ENCODE measurements around the gene ZNF784. TPM values are rescaled to one million over a fixed set of nuclear protein-coding genes. Genes with fewer than 3 reads are reported as not detected.

The ZNF784 gene
- total RNA-seq, 1 donor from 2014 or later: 12.4 TPM

DNA sequence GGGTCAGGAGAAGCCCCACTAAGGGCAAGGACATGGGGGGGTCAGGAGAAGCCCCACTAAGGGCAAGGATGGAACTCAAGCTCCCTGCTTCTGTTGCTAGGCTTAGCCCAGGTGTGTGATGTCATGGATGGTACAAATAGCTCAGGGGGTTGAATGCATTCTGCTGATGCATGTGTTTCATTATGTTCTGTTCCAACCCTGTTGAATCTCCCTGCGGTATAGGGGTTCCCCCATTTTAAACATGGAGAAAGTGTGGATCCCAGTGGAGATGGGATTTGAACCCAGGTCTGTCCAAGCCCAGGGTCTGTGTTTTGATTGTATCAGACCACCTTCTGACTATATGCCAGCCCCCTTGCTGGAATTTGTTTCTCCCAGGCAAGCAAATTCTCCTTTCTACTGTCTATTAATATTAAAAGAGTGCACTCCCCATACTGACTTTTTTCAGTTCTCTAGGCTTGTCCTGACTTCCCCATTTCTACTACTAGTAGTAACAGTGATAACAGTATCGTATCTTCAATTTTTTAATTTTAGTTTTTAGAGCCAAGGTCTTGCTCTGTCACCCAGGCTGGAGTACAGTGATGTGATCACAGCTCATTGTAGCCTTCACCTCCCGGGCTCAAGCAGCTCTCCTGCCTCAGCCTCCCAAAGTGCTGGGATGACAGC is 12.3 kb downstream of the ZNF784 start:
- Mint-ChIP-seq H3K27ac (ENCODE audit: unreplicated experiment) (no peak overlapping the region), H3K36me3 (ENCODE audit: low read depth) (peaks cover 16% of the 10 kb centered on the region), H3K4me1 (peaks cover 16% of the 10 kb centered on the region), H3K4me3 (peak overlapping the region; percentile 38), H3K27me3 (ENCODE audit: low read depth) (no peaks in the 10 kb centered on the region), H3K9me3 (no peaks in the 10 kb centered on the region)
- DNase-seq (ENCODE audit: low read depth, low spot score): no peak
- TF ChIP-seq, protein P1, sequence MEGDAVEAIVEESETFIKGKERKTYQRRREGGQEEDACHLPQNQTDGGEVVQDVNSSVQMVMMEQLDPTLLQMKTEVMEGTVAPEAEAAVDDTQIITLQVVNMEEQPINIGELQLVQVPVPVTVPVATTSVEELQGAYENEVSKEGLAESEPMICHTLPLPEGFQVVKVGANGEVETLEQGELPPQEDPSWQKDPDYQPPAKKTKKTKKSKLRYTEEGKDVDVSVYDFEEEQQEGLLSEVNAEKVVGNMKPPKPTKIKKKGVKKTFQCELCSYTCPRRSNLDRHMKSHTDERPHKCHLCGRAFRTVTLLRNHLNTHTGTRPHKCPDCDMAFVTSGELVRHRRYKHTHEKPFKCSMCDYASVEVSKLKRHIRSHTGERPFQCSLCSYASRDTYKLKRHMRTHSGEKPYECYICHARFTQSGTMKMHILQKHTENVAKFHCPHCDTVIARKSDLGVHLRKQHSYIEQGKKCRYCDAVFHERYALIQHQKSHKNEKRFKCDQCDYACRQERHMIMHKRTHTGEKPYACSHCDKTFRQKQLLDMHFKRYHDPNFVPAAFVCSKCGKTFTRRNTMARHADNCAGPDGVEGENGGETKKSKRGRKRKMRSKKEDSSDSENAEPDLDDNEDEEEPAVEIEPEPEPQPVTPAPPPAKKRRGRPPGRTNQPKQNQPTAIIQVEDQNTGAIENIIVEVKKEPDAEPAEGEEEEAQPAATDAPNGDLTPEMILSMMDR (conservative IDR thresholded peaks at IDR 0.05): no peak

DNA sequence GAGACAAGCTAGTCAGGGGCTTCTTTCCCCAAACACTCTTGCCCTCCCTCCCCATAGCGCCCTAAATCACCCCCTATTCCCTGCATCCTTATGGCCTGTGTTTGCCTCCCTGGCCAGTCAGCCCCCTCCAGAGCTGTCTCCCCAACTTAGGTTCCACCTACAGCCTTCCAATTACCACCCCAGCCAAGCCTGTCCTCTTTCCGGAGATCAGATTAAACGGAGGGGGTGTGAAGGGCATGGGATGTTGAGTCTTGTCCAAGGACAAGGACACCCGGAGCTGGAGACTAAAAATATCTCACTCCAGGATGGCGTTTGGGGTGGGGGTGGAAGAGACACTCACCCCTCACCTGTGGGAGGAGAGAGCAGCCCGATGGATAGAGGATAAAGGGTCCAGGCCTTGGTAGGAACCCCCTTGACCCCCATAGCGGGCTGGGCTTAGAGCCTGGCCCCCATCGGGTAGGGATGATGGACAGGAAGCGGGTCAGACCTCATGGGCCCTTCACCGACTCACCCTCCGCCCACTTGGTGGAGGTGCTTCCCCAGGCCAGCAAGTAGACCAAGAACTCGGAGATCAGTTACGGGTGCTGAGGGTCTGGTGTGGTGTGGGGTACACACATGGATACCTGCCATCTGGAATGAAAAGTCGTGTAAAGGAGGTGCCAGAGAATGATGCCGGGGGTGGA is 12.9 kb downstream of the ZNF784 start:
- Mint-ChIP-seq H3K4me1 (peaks cover 22% of the 10 kb centered on the region), H3K27ac (ENCODE audit: unreplicated experiment) (no peak overlapping the region), H3K9me3 (no peaks in the 10 kb centered on the region), H3K36me3 (ENCODE audit: low read depth) (peaks cover 13% of the 10 kb centered on the region), H3K4me3 (peak overlapping the region; percentile 69), H3K27me3 (ENCODE audit: low read depth) (no peaks in the 10 kb centered on the region)
- DNase-seq (ENCODE audit: low read depth, low spot score): no peak
- TF ChIP-seq, protein P1 (conservative IDR thresholded peaks at IDR 0.05): no peak

DNA sequence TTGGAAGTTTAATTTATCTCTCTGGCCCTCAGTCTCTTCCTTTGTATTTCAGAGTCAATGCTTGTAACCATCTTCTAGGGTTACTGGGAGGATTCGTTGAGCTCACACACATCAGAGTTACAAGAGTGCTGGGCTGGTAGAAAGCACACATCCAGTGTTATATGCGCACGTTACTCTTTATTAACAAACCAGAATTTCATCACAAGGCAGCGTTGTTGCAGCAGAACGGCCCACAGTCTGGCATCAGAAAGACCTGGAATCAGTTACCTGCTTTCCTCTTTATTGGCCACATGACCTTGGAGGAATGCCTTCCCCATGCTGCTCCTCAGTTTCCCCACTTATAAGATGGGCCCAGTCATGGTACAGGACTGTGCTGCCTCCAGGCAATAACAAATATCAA is 15.0 kb downstream of the ZNF784 start:
- H3K4me3 Mint-ChIP-seq: peak overlapping the region; percentile 18
- H3K27ac Mint-ChIP-seq (ENCODE audit: unreplicated experiment): no peak overlapping the region
- TF ChIP-seq, protein P1 (conservative IDR thresholded peaks at IDR 0.05): no peak
- H3K27me3 Mint-ChIP-seq (ENCODE audit: low read depth): no peaks in the 10 kb centered on the region
- H3K9me3 Mint-ChIP-seq: no peaks in the 10 kb centered on the region
- peaks cover 37% of the 10 kb centered on the region for H3K4me1 Mint-ChIP-seq
- peaks cover 13% of the 10 kb centered on the region for H3K36me3 Mint-ChIP-seq (ENCODE audit: low read depth)
- DNase-seq (ENCODE audit: low read depth, low spot score): no peak

DNA sequence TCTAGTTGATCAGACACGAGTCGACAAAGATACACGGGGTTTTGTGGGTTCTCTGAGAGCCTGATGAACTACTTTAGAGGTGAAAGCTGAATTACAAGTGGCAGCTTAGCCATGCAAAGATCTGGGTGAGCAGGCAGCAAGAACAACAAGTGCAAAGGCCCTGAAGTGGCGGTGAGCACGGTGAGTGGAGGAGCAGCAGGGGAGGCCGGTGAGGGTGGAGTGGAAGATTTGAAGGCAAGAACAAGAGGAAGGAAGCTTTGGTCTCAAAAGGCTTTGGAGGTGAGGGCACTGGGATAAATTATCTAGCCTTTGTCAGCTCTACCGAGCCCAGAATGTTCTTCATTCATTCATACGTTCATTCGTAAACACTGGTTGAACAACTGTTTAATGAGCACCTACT is 17.5 kb downstream of the ZNF784 start:
- peak overlapping the region; percentile 8 for H3K27ac Mint-ChIP-seq (ENCODE audit: unreplicated experiment)

DNA sequence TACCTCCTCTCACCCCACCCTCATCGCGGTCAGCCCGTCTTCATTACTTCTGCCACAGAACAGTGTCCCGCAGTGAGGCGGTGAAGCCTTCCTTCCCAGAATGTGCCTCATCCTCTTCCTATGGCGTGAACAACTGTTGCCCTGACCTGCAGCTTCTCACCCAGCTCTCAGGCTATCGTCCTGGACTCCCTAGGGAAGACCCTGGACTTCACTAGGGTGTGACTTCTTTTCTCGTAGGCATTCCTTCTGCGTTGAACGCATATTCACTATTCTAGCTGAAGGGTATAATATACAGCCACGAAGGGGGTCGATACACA is 17.9 kb downstream of the ZNF784 start:
- TF ChIP-seq, protein P1 (conservative IDR thresholded peaks at IDR 0.05): no peak
- no peak for DNase-seq (ENCODE audit: low read depth, low spot score)
- Mint-ChIP-seq H3K4me1 (peaks cover 43% of the 10 kb centered on the region), H3K4me3 (peak overlapping the region; percentile 97), H3K9me3 (no peaks in the 10 kb centered on the region), H3K36me3 (ENCODE audit: low read depth) (peaks cover 7% of the 10 kb centered on the region), H3K27me3 (ENCODE audit: low read depth) (no peaks in the 10 kb centered on the region), H3K27ac (ENCODE audit: unreplicated experiment) (peak overlapping the region; percentile 76)

More for the DNA sequence above, 17.5 kb downstream of the ZNF784 start:
- Mint-ChIP-seq H3K4me1 (peaks cover 43% of the 10 kb centered on the region), H3K36me3 (ENCODE audit: low read depth) (peaks cover 7% of the 10 kb centered on the region), H3K27me3 (ENCODE audit: low read depth) (no peaks in the 10 kb centered on the region), H3K4me3 (peak overlapping the region; percentile 97), H3K9me3 (no peaks in the 10 kb centered on the region)
- no peak for DNase-seq (ENCODE audit: low read depth, low spot score)
- TF ChIP-seq, protein P1 (conservative IDR thresholded peaks at IDR 0.05): no peak
